ENCODE measurements around the gene GLS.

GLS gene

DNA sequence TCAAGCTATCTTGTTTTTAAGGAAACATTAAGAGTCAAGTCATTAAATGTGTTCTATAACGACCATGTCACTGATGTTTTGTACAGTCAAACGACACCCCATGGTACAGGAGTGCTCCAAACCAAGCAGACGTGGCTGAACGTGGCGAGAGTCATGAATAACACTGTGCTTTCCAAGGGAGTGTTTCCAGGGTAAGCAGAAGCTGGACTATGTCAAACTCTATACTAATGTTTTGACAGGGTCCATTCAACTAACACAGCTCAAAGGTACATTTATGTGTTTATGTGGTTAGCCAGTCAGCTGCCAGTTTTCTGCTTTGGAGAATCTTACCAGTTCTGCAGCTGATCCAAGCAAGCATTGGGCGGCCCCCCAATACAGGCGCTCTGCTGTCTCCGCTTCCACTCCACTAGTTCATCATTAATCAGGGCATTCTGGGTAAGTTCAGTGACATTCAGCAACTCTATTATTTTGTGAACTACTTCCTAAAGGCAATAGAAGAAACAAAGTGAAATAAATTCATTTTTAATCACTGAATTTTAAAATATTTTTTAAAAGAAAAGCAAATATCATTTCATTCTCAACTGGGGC is 117.0 kb downstream of the GLS start:
- DNase-seq = no peak

DNA sequence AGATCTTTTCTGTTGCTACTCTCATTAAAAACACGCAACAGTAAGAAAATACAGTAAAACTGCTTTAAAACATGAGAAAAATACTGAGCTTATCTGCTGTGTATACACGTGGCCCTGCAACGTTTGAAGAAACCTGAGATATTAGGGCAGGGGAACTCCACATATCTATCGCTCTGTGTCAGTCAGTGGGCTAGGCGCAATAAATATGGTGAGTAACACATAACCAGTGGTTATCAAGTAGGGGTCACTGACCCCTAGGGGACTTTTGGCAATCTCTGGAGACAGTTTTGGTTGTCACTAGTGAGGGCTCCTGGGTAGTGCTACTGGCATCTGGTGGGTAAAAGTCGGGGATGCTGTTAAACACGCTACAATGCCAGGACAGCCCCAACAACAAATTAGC is 118.4 kb downstream of the GLS start:
- DNase-seq = no peak

DNA sequence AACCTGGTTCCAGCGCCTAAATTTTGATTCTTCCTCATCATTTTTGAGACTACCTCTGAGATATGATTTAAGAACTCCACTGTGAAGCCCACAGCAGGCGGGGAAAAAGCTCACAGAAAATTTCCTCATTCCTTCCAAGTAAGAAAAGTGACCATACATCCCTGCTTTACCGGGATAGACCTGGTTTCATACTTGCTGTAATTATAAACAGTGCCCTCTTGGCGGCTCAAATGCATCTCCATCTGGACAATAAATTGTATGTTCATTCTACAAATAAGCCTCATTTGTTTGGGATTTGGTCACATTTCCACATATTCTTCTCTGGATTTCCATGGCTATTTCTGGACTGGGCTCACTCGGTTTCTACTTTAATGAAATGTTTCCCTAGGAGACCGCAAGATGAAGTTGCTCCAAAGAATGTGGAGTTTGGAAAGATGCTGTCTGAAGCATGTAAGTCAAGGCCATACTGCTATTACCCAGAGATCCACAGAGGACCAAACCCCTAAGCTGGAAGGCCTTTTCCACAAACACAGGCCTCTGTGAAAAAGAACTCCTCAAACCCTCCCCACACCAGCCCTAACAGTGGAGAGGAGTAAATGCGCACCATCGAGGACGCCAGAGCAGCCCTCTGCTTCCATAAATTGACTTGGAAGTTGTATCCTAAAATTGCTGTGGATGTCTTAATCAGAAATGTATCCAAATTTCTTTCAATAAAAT is 119.5 kb downstream of the GLS start:
- no peak for DNase-seq

DNA sequence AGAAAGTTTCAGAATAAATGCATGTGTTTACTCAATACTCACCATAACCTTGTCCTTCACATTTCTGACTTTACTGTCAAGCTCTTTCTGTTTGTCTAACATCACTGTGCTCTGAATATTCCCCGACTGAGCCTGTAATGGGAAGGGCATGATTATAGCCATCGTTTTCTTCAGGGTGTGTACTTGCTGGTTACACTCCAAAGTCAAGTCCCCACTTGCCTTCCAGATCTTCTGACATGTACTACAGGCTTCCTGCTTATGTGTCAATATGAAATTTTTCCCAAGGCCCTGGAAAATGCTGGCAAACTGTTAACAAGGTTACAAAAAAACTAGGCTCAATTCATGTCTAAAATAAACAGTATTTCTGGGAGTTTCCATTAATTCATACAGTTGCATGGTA is 120.4 kb downstream of the GLS start:
- no peak for DNase-seq

DNA sequence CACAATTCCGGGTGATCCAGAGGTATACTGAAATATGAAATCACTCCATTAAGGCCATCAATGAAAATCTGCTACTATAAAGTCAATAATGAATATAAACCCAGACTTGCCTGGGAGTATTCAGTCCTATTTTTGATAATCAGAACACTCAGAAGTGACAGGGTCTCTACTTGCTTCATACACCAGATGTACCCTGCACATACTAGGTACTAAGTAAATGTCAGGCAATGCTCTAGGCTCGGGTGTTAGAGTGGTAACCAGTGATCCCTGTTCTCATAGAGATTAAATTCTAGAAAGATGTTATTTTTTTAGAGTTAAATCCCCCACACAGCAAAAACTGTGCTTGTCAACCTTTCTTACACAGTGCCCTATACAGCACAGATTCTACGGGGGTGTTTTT is 121.0 kb downstream of the GLS start:
- no peak for DNase-seq

DNA sequence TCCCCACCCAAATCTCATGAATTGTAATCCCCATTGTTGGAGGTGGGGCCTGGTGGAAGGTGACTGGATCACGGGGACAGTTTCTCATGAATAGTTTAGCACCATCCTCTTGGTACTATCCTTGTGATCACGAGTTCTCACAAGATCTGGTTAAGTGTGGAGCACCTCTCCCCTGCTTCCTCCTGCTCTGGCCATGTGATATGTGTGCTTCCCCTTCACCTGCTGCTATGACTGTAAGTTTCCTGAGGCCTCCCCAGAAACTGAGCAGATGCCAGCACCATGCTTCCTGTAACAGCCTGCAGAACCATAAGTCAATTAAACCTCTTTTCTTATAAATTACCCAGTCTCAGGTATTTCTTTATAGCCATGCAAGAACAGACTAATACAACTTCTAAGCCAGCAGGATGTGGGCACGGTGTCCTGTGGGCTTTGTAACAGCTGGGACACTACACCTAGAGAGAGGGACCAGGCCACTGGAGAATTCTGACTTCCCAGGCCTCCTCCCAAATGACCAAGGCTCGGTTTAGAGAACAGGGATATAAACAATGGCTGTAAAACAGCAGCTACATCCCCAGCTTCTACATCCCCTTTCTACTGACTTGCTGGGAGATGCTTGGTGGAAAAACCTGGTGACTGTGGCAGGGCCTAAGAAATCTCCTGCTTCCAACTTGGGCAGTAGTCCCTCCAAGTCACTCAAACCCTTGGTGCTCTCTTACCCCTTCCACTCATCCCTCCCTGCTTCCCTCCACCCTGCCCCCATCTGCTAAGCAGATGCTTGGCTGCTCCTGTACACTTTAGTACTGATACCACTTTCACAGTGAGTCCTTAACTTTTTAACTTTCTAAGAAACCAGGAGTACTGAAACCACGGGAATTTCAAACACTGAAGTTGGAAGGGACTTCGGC is 123.0 kb downstream of the GLS start:
- DNase-seq = no peak

DNA sequence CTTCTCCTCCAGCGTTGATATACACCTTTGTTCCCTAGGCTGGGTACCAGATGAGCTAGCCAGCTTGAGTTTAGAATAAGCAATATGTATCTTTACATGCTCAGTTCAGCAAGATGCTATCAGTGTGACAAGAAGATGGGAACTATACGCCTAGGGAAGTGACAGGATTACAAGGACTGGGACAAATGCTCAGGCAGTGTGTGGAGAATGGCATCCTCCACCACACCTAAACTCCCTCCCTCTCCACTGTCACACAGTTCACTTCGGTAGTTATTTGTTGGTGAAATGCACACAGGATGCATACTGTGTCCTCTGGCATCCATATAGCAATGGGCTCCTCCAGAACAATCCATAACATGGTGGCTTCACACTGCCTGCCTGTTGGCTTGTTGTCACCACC is 125.7 kb downstream of the GLS start:
- DNase-seq = no peak

DNA sequence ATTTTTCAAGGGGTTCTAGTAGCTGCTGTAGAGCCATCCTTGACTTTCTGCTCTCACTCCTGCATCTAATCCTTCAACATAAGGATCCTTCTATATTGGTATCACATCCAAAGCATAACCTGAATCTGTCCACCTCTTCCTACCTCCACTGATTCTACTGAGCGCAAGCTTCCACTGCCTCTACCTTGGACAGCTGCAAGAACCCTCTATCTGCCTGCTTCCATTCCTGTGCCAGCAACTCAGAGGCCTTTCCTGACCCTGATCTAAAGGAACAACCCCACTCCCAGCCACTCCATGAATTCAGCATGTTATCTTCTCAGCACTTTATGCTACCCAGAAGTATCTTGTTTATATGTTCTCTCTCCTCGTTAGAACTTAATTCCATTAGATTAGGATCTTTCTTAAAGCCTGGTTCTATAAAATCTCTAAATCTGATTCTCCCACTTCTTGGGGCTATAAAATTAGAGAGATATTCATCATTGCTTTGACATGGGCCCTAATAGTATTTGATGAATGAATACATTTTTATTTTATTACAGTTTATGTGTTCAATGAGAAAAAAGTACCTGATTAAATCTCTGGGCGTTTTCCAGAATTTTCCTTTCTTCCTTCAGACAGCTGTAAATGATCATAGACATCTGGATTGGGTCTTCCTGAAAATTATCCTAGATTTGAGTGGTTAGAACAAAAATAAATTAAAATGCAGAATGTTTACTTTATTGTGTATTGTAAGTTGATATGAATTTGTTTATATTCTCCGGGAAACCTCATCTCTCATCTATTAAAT is 126.6 kb downstream of the GLS start:
- DNase-seq = no peak

DNA sequence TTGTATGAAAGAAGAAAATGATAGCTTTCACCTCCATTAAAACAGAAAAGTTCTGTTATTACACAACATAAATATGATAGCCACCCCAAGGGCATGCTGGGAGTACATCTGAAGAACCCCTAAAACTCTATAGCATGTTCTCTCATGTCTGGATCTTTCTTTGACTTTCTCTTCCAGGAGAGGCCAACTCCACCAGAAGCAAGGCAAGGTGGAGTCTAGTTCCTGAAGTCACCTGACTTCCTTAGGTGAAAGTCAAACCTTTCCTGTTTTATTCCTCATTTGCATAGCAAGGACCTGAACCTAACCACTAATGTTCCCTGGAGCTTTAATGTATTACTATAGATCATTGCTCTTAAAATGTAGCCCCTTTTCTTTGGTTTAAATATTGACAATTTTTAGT is 127.7 kb downstream of the GLS start:
- DNase-seq = no peak

DNA sequence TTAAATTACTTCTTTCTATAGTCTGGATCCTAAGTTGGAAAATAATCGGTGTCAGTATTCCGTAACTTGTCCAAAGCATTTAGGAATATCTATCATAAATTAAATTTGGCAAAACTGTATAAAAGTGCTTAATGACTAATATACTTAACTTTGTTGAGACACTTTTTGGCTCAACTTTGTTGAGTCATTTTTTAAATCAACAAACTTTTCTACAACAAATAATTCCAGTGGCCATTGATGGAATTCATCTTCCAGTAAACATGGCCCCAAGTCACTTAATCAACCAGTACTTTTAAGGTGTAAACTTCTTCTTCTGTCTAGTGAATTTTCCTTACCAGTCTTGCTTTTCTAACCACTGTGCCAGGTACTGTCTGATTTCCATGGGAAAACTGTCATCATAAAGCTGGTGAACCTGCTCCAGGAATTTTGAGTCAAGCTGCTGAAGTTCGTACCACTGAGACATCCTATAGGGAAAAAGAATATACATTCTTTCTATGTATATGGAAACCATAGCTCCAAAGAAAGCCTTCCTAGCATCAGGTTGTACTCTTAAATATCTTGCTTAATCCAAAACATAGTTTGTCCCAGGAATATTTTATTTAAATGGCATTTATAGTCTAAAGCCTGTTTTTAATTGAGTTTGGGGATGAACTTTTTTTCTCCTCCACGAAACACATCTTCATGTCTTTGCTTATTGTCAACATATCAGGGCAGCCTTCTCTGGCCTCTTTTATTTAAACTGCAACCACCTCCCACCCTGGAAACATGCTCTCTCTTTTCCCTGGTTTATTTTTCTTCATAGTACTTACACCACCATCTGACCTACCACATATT is 129.1 kb downstream of the GLS start:
- DNase-seq = no peak

DNA sequence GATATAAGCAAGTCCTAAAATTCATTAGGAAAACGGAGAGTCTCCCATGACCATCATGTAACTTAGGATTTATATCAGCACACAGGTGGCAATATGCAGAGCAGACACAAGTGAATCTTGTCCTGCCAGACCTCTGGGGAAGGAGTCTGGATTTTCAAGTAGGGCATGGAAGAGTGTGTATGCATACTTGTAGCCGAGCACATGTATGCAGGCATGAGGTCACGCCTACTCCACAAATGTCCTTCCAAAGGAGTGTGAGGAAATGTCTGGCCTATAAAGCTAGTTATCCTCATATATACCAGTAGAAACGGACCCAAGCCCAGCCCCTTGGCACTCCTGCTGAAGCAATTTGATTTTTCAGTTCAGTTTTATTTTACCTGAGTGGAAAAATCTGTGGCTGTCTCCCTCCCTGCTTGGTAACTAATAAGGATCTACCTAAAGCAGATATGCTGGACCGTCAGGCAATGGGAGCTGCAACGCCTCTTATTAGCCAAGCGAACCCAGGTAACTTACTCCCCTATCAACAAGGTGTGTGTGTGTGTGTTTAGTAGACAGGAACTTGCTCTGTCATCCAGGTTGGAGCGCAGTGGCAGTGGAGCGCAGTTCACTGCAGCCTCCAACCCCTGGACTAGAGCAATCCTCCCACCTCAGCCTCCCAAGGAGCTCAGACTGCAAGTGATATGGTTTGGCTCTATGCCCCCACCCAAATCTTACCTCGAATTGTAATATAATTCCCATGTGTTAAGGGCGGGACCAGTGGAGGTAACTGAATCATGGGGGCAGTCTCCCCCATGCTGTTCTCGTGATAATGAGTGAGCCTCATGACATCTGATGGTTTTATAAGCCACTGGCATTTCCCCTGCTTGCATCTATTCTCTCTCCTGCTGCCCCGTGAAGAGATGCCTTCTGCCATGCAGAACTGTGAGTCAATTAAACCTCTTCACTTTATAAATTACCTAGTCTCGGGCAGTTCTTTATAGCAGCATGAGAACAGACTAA is 130.6 kb downstream of the GLS start:
- DNase-seq = no peak

DNA sequence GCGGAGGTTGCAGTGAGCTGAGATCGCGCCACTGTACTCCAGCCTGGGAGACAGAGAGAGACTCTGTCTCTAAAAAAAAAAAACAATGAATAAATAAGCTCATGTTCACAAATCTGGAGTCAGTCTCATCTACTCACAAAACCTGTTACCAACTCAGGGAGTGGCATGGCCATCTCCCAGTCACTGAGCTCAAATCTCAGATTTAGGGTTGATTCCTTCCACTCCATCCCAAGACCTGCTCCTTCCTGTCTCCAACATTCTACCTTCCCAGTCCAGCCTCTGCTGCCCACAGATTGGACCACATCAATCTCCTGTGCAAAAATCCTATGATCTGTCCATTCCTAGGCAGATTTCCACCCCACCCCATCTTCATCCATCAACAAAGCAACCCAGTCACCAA is 131.7 kb downstream of the GLS start:
- no peak for DNase-seq

DNA sequence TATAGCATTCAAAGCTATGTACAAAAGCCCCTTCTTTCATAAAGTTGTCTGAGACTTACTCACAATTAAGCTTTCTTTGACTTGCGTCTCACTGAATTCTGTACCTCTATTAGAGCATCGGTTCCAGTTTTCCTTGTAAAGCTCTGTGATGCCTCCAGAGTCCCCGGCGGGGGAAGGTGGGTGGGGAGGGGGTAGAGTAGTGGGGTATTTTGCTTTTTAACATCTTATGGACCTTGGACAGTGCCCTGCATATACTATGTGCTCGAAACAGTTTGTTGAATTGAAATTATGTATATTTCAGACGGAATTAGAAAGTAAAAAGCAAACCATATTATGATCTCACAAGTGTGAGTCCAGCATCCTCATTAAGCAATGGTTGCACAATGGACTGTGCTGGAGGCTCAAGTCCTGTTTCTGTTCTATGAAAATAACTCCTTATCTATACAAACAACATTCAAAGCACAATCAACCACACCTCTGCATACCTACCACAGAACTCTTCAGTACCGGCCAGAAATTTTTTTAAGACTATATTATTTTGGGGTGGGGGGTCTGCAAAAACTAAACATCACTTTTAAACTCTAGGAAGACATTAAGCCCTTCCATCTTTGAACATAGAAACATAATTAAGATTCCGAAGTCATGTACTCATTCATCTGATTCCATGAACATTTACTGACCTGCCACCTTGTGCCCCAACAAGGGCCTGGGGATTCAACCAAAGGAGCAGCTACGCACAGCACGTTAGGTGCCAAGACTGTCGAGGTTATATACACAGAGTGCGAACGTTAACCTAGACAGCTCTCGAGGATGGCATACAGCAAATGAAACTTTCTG is 132.4 kb downstream of the GLS start:
- no peak for DNase-seq

DNA sequence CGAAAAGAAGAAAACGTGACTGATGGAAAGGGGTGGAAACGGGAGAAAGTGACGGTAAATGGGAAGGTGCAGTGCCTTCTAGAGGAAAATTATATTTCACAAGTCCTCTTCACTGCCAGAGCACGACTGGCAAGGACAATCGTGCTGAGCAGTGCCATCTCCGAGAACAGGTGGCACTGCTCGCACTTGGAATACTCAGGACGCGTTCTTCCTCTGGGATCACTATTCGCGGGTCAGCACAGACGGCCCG is 133.0 kb downstream of the GLS start:
- no peak for DNase-seq

DNA sequence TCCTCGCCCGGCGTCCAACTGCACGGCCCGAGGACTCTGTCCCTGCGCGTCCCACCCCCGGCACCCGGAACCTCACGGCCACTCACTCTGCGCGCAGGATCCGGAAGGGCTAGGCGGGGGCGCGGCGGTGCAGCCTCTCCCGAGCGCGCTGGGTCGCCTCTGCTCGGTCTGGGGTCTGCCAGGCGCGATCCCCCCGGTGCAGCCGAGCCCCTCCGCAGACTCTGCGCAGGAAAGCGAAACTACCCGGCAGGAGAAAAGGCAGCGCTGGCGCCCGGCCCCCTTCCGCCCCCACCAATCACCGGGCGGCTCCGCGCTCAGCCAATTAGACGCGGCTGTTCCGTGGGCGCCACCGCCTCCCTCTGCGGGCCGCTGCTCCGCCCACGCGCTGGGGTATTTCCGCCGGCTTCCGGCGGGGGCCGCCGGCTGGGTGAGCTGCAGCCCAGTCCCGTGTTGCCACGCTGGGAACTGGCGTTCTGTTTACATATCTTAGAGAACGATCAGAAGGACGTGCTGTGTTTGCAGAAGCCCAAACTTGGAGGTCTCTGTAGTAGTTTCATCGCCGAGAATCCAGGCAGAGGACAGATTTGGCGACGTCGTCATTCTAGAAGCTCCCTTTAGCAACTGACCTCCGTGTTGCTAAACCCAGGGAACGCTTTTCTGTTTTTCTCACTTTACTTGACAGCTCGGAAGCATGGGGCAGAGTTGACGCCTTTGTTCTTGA is 133.5 kb downstream of the GLS start, which contains the start of gene STAT1:
STAT1 (minus strand) TSS at position 240 of the 721 bp plus-strand sequence. CDS start 4,168 bp downstream, outside the sequence.
- DNase-seq = peak; percentile 89

DNA sequence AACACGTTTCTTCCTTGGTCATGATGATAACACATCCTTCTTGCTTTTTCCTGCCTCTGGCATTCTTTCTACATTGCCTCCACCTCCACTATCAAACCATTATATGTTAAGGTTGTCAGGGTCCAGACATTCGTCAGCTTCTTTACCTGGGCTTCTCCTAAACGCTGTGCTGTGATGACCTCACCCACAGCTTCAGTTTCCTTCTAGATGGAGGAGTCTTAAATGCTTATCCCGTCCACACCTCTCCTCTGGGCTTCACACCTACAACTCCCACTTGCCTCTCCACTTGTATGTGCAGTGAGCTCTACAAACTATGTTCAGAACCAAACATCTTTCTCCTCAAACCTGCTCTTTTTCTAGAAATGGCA is 134.0 kb downstream of the GLS start:
- DNase-seq = no peak

Data from NCI-H2107 (cell line).